Suppressor macrophage (primary cell): ENCODE results near the gene MCM9.
"Not testable (repeated sequence)": the region's sequence is repeated elsewhere in the genome, so short reads cannot be mapped to it uniquely, and the experiment has no call there.

Experiments used
- DNase-seq, 4 experiments: peaks; one replicate each; pipeline ENCODE4 v3.0.0-alpha.2; 2020 to 2022

Gene MCM9

DNA sequence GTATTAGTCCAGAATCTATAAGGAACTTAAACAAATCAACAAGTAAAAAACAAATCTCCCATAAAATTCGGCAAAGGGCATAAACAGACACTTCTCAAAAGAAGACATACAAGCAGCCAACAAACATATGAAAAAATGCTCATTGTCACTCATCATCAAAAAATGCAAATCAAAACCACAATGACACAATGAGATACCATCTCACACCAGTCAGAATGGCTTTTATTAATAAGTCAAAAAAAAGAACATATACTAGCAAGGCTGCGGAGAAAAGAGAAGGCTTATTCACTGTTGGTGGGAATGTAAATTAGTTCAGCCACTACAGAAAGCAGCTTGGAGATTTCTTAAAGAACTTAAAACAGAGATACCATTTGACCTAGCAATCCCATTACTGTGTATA is 169.6 kb downstream of the MCM9 start:
- DNase-seq = not testable (repeated sequence)

DNA sequence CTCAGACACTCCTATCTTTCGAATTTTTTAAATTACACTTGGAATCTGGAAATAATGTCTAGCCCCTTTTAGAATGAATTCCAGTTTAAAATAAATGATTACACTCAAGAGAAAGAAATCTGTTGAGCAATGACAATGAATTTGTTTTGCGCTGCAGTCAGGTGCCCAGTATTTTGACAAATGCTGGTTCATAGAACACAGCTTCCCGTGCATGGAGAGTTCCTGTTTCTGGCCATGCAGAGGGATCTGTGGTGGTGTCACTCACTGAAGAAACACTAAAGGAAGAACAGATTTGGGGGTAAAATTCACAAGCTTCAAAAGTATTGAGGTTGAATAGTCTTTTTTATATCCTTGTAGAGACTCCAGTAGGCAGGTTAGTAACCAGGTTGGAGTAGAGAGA is 170.2 kb downstream of the MCM9 start:
- DNase-seq = peak; percentile 70 to 89 (median 83)
